ENCODE results near the gene DPM2.

DPM2 gene

GRCh38 chr9:127895811-127896210 is 41.8 kb downstream of the DPM2 start:
- no peak for DNase-seq

- DNase-seq: no peak
Measured at GRCh38 chr9:127893392-127893791, 44.3 kb downstream of the DPM2 start.

- DNase-seq: no peak
Measured at GRCh38 chr9:127892831-127893230, 44.8 kb downstream of the DPM2 start.

GRCh38 chr9:127890053-127890452 is 47.6 kb downstream of the DPM2 start:
- no peak for DNase-seq

- no peak for DNase-seq
Measured at GRCh38 chr9:127887792-127888191, 49.9 kb downstream of the DPM2 start.

- DNase-seq: no peak
Measured at GRCh38 chr9:127886401-127886972, 51.2 kb downstream of the DPM2 start.

GRCh38 chr9:127885508-127886281 is 52.0 kb downstream of the DPM2 start:
- no peak for DNase-seq

Data from stimulated activated CD4-positive, alpha-beta T cell treated with anti-CD3 and anti-CD28 coated beads, Interleukin-15, amount 100 ng/mL, for 24 hours (primary cell).